Right kidney (tissue), 9 donors: ENCODE results near the gene KRAS.
"Not testable (repeated sequence)": the region's sequence is repeated elsewhere in the genome, so short reads cannot be mapped to it uniquely, and the experiment has no call there.

Experiments
- DNase-seq: peaks from one replicate; pipeline ENCODE4 v3.0.0-alpha.2; 2016
- long read RNA-seq, 8 donors: transcript quantifications; one replicate each; lab custom pipeline, GENCODE V29; 2026

Gene KRAS
- long read RNA-seq, donor 1, full-length matches to known transcripts = 8 of 8 reads
- long read RNA-seq, donor 1, partial matches to known transcripts = 0 of 8 reads
- long read RNA-seq, donor 1, other reads (novel, unspliced or antisense) = 0 of 8 reads
- long read RNA-seq, donor 2, full-length matches to known transcripts = 5 of 115 reads
- long read RNA-seq, donor 2, partial matches to known transcripts = 104 of 115 reads
- long read RNA-seq, donor 2, other reads (novel, unspliced or antisense) = 6 of 115 reads
- long read RNA-seq, donor 3, full-length matches to known transcripts = 3 of 3 reads
- long read RNA-seq, donor 3, partial matches to known transcripts = 0 of 3 reads
- long read RNA-seq, donor 3, other reads (novel, unspliced or antisense) = 0 of 3 reads
- long read RNA-seq, donor 4, full-length matches to known transcripts = 7 of 7 reads
- long read RNA-seq, donor 4, partial matches to known transcripts = 0 of 7 reads
- long read RNA-seq, donor 4, other reads (novel, unspliced or antisense) = 0 of 7 reads
- long read RNA-seq, donor 5, full-length matches to known transcripts = 10 of 10 reads
- long read RNA-seq, donor 5, partial matches to known transcripts = 0 of 10 reads
- long read RNA-seq, donor 5, other reads (novel, unspliced or antisense) = 0 of 10 reads
- long read RNA-seq, donor 6, full-length matches to known transcripts = 9 of 9 reads
- long read RNA-seq, donor 6, partial matches to known transcripts = 0 of 9 reads
- long read RNA-seq, donor 6, other reads (novel, unspliced or antisense) = 0 of 9 reads
- long read RNA-seq, donor 7, full-length matches to known transcripts = 15 of 15 reads
- long read RNA-seq, donor 7, partial matches to known transcripts = 0 of 15 reads
- long read RNA-seq, donor 7, other reads (novel, unspliced or antisense) = 0 of 15 reads
- long read RNA-seq, donor 8, full-length matches to known transcripts = 15 of 15 reads
- long read RNA-seq, donor 8, partial matches to known transcripts = 0 of 15 reads
- long read RNA-seq, donor 8, other reads (novel, unspliced or antisense) = 0 of 15 reads

- DNase-seq = peak; percentile 93
These were observed at the start of gene KRAS for GRCh38 chr12:25250744-25251730. Gene KRAS, minus strand, starts transcription at chr12:25250929.

- DNase-seq = no peak
These were observed 45.7 kb upstream of the KRAS start for GRCh38 chr12:25296381-25296780.

GRCh38 chr12:25295361-25295760, 44.6 kb upstream of the KRAS start:
- DNase-seq = no peak

- no peak for DNase-seq
These were observed 42.9 kb upstream of the KRAS start for GRCh38 chr12:25293653-25294052.

- not testable (repeated sequence) for DNase-seq
These were observed 42.1 kb upstream of the KRAS start for GRCh38 chr12:25292810-25293221.

- no peak for DNase-seq
These were observed 36.9 kb upstream of the KRAS start for GRCh38 chr12:25287610-25288009.

GRCh38 chr12:25286837-25287236, 36.1 kb upstream of the KRAS start:
- DNase-seq = no peak

- DNase-seq = no peak
These were observed 33.3 kb upstream of the KRAS start for GRCh38 chr12:25284024-25284423.

GRCh38 chr12:25283006-25283405, 32.3 kb upstream of the KRAS start:
- DNase-seq = no peak

GRCh38 chr12:25280082-25280481, 29.4 kb upstream of the KRAS start:
- no peak for DNase-seq

GRCh38 chr12:25278269-25278668, 27.5 kb upstream of the KRAS start:
- DNase-seq = no peak

- DNase-seq = no peak
These were observed 25.6 kb upstream of the KRAS start for GRCh38 chr12:25276199-25276937.

GRCh38 chr12:25271486-25272098, 20.9 kb upstream of the KRAS start:
- no peak for DNase-seq

GRCh38 chr12:25269701-25270100, 19.0 kb upstream of the KRAS start:
- DNase-seq = no peak

GRCh38 chr12:25266497-25266896, 15.8 kb upstream of the KRAS start:
- no peak for DNase-seq

- no peak for DNase-seq
These were observed 14.1 kb upstream of the KRAS start for GRCh38 chr12:25264862-25265261.

GRCh38 chr12:25264114-25264513, 13.4 kb upstream of the KRAS start:
- DNase-seq = no peak

GRCh38 chr12:25263594-25263993, 12.9 kb upstream of the KRAS start:
- DNase-seq = no peak

GRCh38 chr12:25262389-25263074, 11.8 kb upstream of the KRAS start:
- DNase-seq = no peak
